Astrocyte (in vitro differentiated cells and primary cell): ENCODE measurements around the gene CEACAM20. TPM values are rescaled to one million over a fixed set of nuclear protein-coding genes. Genes with fewer than 3 reads are reported as not detected.
"Not testable (repeated sequence)": the region's sequence is repeated elsewhere in the genome, so short reads cannot be mapped to it uniquely, and the experiment has no call there.

Experiments
- DNase-seq: peaks from one replicate; pipeline ENCODE4 v3.0.0-alpha.2; 2010; ENCODE audit warnings: low read depth
- FAIRE-seq: peaks from 2 replicates; lab custom pipeline; 2011; peaks lifted over from hg19 to GRCh38; lab: Jason Lieb, UNC
- H2AFZ ChIP-seq: 2 replicates; pipeline ENCODE4 v1.6.0; 2012; ENCODE audit warnings: low read depth, low read length, inconsistent platforms
- H3K27ac ChIP-seq: 2 replicates; pipeline ENCODE4 v1.5.1; 2011; ENCODE audit warnings: low read depth, low read length, inconsistent platforms
- H3K27me3 ChIP-seq: 2 replicates; pipeline ENCODE4 v1.6.0; 2011; ENCODE audit warnings: low read length, inconsistent platforms; ENCODE audit not compliant: insufficient read depth
- H3K36me3 ChIP-seq: 2 replicates; pipeline ENCODE4 v1.5.1; 2011; ENCODE audit warnings: low read length, inconsistent platforms; ENCODE audit not compliant: insufficient read depth
- H3K4me1 ChIP-seq: 2 replicates; pipeline ENCODE4 v1.5.1; 2011; ENCODE audit warnings: low read length, inconsistent platforms; ENCODE audit not compliant: insufficient read depth
- H3K4me2 ChIP-seq: 2 replicates; pipeline ENCODE4 v1.6.0; 2012; ENCODE audit warnings: low read length, inconsistent platforms
- H3K4me3 ChIP-seq: 2 replicates; pipeline ENCODE4 v1.5.1; 2011; ENCODE audit warnings: low read depth, mild to moderate bottlenecking, low read length, inconsistent platforms; ENCODE audit not compliant: insufficient read depth
- H3K79me2 ChIP-seq: 2 replicates; pipeline ENCODE4 v1.6.0; 2012; ENCODE audit warnings: mild to moderate bottlenecking, low read length, inconsistent platforms; ENCODE audit not compliant: insufficient read depth
- H3K9ac ChIP-seq: 2 replicates; pipeline ENCODE4 v1.6.0; 2012; ENCODE audit warnings: mild to moderate bottlenecking, low read length, inconsistent platforms
- H3K9me3 ChIP-seq: 2 replicates; pipeline ENCODE4 v1.5.1; 2012; ENCODE audit warnings: low read depth, mild to moderate bottlenecking, low read length, inconsistent platforms; ENCODE audit not compliant: insufficient read depth
- H4K20me1 ChIP-seq: 2 replicates; pipeline ENCODE4 v1.6.0; 2012; ENCODE audit warnings: low read length, inconsistent platforms; ENCODE audit not compliant: insufficient read depth
- H3K27ac Mint-ChIP-seq: one replicate; pipeline ENCODE4 v1.8.0; 2021; ENCODE audit warnings: mild to moderate bottlenecking, mixed read lengths; ENCODE audit not compliant: unreplicated experiment
- H3K27me3 Mint-ChIP-seq: one replicate; pipeline ENCODE4 v1.8.0; 2021; ENCODE audit warnings: low read depth, mixed read lengths; ENCODE audit not compliant: unreplicated experiment
- H3K36me3 Mint-ChIP-seq: one replicate; pipeline ENCODE4 v1.8.0; 2021; ENCODE audit warnings: low read depth, mixed read lengths; ENCODE audit not compliant: unreplicated experiment
- H3K4me1 Mint-ChIP-seq: one replicate; pipeline ENCODE4 v1.8.0; 2021; ENCODE audit warnings: low read depth, mixed read lengths; ENCODE audit not compliant: unreplicated experiment
- H3K4me3 Mint-ChIP-seq: one replicate; pipeline ENCODE4 v1.8.0; 2021; ENCODE audit warnings: mild to moderate bottlenecking, moderate library complexity, mixed read lengths; ENCODE audit not compliant: unreplicated experiment
- H3K9me3 Mint-ChIP-seq: one replicate; pipeline ENCODE4 v1.8.0; 2021; ENCODE audit warnings: mild to moderate bottlenecking, mixed read lengths; ENCODE audit not compliant: unreplicated experiment
- EZH2 ChIP-seq: IDR thresholded peaks from 2 replicates; pipeline ENCODE4 v1.6.1; 2012; ENCODE audit warnings: mild to moderate bottlenecking, low read length, inconsistent platforms; ENCODE audit not compliant: insufficient read depth
- total RNA-seq: library from RNA; stranded (reverse); gene quantifications from 2 replicates; pipeline ENCODE4 v1.2.1, GENCODE V29; 2021
- TF ChIP-seq, protein P1 (sequence below): IDR thresholded peaks from 2 replicates; pipeline ENCODE4 v1.5.1; 2011; ENCODE audit warnings: low read depth, mild to moderate bottlenecking, inconsistent platforms, low read length, moderate library complexity; ENCODE audit not compliant: insufficient read depth

The CEACAM20 gene
- total RNA-seq, 1 donor from 2014 or later: not detected

DNA sequence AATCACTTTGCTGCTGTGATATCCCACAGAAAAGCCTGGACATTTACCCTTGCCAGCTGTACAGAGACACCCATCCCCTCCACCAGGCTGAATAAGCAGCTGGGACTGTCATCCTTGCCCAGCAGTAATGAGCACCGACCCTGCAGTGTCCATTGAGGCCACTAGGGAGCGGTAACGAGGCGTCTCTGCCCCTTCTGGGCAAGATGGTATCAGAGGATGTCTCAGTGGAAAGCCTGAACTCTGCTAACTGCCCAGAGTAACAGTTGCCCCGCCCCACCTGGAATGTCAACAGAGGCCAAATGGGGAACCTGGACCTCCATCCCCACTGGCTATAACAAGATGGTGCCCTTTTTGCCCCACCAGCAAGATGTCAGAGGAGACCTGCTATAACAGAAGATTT is 22.8 kb upstream of the CEACAM20 start:
- Mint-ChIP-seq H3K9me3 (peaks cover 5% of the 10 kb centered on the region), H3K4me1 (peaks cover 12% of the 10 kb centered on the region), H3K27me3 (peaks cover 7% of the 10 kb centered on the region), H3K27ac (no peak overlapping the region), H3K36me3 (no peaks in the 10 kb centered on the region), H3K4me3 (no peak overlapping the region)
- H3K4me3 ChIP-seq: no peak overlapping the region
- peaks cover 5% of the 10 kb centered on the region for H3K4me1 ChIP-seq
- TF ChIP-seq EZH2: no peak
- TF ChIP-seq, protein P1, sequence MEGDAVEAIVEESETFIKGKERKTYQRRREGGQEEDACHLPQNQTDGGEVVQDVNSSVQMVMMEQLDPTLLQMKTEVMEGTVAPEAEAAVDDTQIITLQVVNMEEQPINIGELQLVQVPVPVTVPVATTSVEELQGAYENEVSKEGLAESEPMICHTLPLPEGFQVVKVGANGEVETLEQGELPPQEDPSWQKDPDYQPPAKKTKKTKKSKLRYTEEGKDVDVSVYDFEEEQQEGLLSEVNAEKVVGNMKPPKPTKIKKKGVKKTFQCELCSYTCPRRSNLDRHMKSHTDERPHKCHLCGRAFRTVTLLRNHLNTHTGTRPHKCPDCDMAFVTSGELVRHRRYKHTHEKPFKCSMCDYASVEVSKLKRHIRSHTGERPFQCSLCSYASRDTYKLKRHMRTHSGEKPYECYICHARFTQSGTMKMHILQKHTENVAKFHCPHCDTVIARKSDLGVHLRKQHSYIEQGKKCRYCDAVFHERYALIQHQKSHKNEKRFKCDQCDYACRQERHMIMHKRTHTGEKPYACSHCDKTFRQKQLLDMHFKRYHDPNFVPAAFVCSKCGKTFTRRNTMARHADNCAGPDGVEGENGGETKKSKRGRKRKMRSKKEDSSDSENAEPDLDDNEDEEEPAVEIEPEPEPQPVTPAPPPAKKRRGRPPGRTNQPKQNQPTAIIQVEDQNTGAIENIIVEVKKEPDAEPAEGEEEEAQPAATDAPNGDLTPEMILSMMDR: peak; percentile 36
- H3K4me2 ChIP-seq: no peak overlapping the region
- no peak overlapping the region for H3K9ac ChIP-seq
- DNase-seq (no peak), FAIRE-seq (no peak)
- H3K9me3 ChIP-seq: no peaks in the 10 kb centered on the region
- H3K27ac ChIP-seq: no peak overlapping the region
- no peaks in the 10 kb centered on the region for H3K79me2 ChIP-seq
- H2AFZ ChIP-seq: no peak overlapping the region
- H3K27me3 ChIP-seq: no peaks in the 10 kb centered on the region
- no peaks in the 10 kb centered on the region for H3K36me3 ChIP-seq
- no peaks in the 10 kb centered on the region for H4K20me1 ChIP-seq

DNA sequence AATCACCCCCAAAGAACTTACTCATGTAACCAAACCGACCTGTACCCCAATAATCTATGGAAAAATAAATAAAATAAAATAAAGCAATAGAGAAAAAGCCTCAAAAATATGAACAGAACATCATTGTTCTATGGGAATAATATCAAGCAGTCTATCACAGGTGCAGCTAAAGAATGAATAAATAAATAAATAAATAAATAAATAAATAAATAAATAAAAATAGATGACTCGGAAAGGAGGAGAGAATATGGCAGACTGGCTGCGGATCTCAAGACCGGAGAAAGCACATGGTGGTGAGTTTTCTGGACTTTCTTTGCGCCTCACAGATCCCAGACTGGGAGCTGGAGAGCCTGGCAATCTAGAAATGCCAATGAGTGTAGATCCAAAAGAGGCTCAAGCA is 22.4 kb upstream of the CEACAM20 start:
- Histone ChIP-seq H3K79me2 (no peaks in the 10 kb centered on the region), H3K36me3 (no peaks in the 10 kb centered on the region), H3K27me3 (no peaks in the 10 kb centered on the region), H4K20me1 (no peaks in the 10 kb centered on the region), H3K27ac (no peak overlapping the region), H3K4me3 (no peak overlapping the region), H3K4me2 (no peak overlapping the region), H2AFZ (no peak overlapping the region), H3K9me3 (no peaks in the 10 kb centered on the region), H3K9ac (no peak overlapping the region), H3K4me1 (peaks cover 5% of the 10 kb centered on the region)
- TF ChIP-seq, protein P1: no peak
- no peak for TF ChIP-seq EZH2
- Mint-ChIP-seq H3K27ac (no peak overlapping the region), H3K27me3 (peaks cover 7% of the 10 kb centered on the region), H3K4me3 (no peak overlapping the region), H3K36me3 (no peaks in the 10 kb centered on the region), H3K4me1 (peaks cover 12% of the 10 kb centered on the region), H3K9me3 (peaks cover 5% of the 10 kb centered on the region)
- DNase-seq (no peak), FAIRE-seq (no peak)

DNA sequence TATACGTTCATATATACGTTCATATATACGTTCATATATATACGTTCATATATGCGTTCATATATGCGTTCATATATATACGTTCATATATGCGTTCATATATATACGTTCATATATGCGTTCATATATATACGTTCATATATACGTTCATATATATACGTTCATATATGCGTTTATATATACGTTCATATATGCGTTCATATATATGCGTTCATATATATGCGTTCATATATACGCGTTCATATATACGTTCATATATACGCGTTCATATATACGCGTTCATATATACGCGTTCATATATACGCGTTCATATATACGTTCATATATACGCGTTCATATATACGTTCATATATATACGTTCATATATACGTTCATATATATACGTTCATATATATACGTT is 21.5 kb upstream of the CEACAM20 start:
- H3K4me3 Mint-ChIP-seq, H3K9ac ChIP-seq, H3K9me3 ChIP-seq, H3K36me3 Mint-ChIP-seq, H3K4me3 ChIP-seq, FAIRE-seq, H3K27me3 Mint-ChIP-seq, H3K27ac Mint-ChIP-seq, H3K4me1 ChIP-seq, H2AFZ ChIP-seq, H3K4me2 ChIP-seq, DNase-seq, H3K9me3 Mint-ChIP-seq, H3K27me3 ChIP-seq, H4K20me1 ChIP-seq, H3K27ac ChIP-seq, H3K36me3 ChIP-seq, H3K79me2 ChIP-seq: not testable (repeated sequence)
- peaks cover 12% of the 10 kb centered on the region for H3K4me1 Mint-ChIP-seq
